ENCODE data around the gene AFF3.
"Not testable (repeated sequence)": the region's sequence is repeated elsewhere in the genome, so short reads cannot be mapped to it uniquely, and the experiment has no call there.

DNA sequence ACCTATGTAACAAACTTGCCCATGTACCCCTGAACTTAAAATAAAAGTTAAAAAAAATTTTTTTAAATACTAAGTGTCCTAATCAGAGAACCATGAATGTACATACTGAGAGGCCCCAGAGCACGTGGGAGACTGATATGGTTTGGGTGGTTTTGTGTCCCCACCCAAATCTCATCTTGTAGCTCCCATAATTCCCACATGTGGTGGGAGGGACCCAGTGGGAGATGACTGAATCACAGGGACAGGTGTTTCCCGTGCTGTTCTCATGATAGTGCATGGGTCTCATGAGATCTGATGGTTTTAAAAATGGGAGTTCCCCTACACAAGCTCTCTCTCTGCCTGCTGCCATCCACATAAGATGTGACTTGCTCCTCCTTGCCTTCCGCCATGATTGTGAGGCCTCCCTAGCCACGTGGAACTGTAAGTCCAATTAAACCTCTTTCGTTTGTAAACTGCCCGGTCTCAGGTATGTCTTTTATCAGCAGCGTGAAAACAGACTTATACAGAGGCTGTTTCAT is 214.6 kb downstream of the AFF3 start:
- TF ChIP-seq, protein P1, sequence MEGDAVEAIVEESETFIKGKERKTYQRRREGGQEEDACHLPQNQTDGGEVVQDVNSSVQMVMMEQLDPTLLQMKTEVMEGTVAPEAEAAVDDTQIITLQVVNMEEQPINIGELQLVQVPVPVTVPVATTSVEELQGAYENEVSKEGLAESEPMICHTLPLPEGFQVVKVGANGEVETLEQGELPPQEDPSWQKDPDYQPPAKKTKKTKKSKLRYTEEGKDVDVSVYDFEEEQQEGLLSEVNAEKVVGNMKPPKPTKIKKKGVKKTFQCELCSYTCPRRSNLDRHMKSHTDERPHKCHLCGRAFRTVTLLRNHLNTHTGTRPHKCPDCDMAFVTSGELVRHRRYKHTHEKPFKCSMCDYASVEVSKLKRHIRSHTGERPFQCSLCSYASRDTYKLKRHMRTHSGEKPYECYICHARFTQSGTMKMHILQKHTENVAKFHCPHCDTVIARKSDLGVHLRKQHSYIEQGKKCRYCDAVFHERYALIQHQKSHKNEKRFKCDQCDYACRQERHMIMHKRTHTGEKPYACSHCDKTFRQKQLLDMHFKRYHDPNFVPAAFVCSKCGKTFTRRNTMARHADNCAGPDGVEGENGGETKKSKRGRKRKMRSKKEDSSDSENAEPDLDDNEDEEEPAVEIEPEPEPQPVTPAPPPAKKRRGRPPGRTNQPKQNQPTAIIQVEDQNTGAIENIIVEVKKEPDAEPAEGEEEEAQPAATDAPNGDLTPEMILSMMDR (IDR thresholded peaks at IDR 0.05; ENCODE audit: low read length): not testable (repeated sequence)
- TF ChIP-seq EZH2phosphoT487 (IDR thresholded peaks at IDR 0.05; ENCODE audit: low read length); EZH2 (optimal IDR thresholded peaks at IDR 0.05; ENCODE audit: low read depth, low read length): not testable (repeated sequence)
